MCF 10A (cell line): ENCODE data around the gene SHANK3. TPM values are rescaled to one million over a fixed set of nuclear protein-coding genes. Genes with fewer than 3 reads are reported as not detected.

Experiments
- BruUV-seq: library from RNA; stranded (reverse); fragments of 400-500 nt; replicated peaks from 2 replicates; lab custom pipeline; 2021; lab: Mats Ljungman, UMichigan
- CTCF ChIA-PET: fragments of 300-600 bp; sonication (Branson Sonifier 250); formaldehyde crosslinking; extraction: SDS; loops from one replicate; lab custom pipeline; 2021; ENCODE audit warnings: antibody characterized with exemption, inconsistent platforms; lab: Yijun Ruan, JAX
- POLR2A ChIA-PET: fragments of 300-600, 350-650 bp; sonication (Branson Sonifier 250); formaldehyde crosslinking; extraction: SDS; loops from one replicate; lab custom pipeline; 2020; ENCODE audit warnings: antibody characterized with exemption, inconsistent platforms; lab: Yijun Ruan, JAX
- DNase-seq: peaks from one replicate; pipeline ENCODE4 v3.0.0-alpha.2; 2018; ENCODE audit not compliant: unreplicated experiment
- H3K27ac Mint-ChIP-seq: one replicate; pipeline ENCODE4 v1.8.0; 2022; ENCODE audit warnings: mild to moderate bottlenecking, low read depth, mixed read lengths; ENCODE audit not compliant: unreplicated experiment
- H3K27me3 Mint-ChIP-seq: one replicate; pipeline ENCODE4 v1.8.0; 2022; ENCODE audit warnings: mixed read lengths; ENCODE audit not compliant: insufficient read depth, unreplicated experiment
- H3K36me3 Mint-ChIP-seq: one replicate; pipeline ENCODE4 v1.8.0; 2022; ENCODE audit warnings: mild to moderate bottlenecking, moderate library complexity, mixed read lengths; ENCODE audit not compliant: insufficient read depth, unreplicated experiment
- H3K4me1 Mint-ChIP-seq: one replicate; pipeline ENCODE4 v1.8.0; 2022; ENCODE audit warnings: mixed read lengths; ENCODE audit not compliant: insufficient read depth, unreplicated experiment
- H3K4me3 Mint-ChIP-seq: one replicate; pipeline ENCODE4 v1.8.0; 2022; ENCODE audit warnings: mild to moderate bottlenecking, moderate library complexity, mixed read lengths; ENCODE audit not compliant: unreplicated experiment
- H3K9me3 Mint-ChIP-seq: one replicate; pipeline ENCODE4 v1.8.0; 2022; ENCODE audit warnings: mixed read lengths; ENCODE audit not compliant: unreplicated experiment
- intact Hi-C: fragments of 100-400 bp; cut with micrococcal nuclease; formaldehyde crosslinking; loops from 2 replicates; pipeline ENCODE4 v1.14.1; 2022
- total RNA-seq: library from RNA; stranded (reverse); gene quantifications from 2 replicates; pipeline ENCODE4 v1.2.3, GENCODE V29; 2022
- TF ChIP-seq, protein P1 (sequence below): fragments of 200-600 bp; IDR thresholded peaks from one replicate; pipeline ENCODE4 v1.8.0; 2022; ENCODE audit warnings: antibody characterized with exemption, mild to moderate bottlenecking; ENCODE audit not compliant: unreplicated experiment

Gene SHANK3
- total RNA-seq, 1 experiment from 2014 or later, result 1.2 TPM

DNA sequence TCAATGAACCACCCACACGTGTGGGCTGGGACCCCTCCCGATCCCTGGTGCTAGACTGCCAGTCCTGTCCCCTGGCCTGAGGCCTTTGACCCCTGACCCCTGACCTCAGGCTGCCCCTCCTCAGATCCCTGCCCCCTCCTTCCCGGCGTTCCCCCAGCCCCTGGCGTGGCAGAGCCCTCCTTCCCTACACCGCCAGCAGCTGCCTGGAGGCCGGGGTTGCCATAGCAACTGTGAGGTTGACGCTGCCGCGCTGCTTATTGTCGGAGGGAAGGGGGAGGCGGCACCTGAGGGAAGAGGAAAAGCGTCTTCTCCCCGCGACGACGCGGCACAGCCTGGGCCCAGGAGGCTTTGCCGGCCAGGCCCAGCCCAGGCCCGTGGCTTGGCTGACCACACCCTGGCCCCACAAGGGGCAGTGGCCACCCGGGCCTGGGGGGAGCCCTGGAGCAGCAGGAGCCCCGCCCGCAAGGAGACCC is 32.6 kb downstream of the SHANK3 start:
- Mint-ChIP-seq H3K4me3 (no peak overlapping the region), H3K36me3 (no peaks in the 10 kb centered on the region), H3K9me3 (no peaks in the 10 kb centered on the region), H3K27ac (no peak overlapping the region), H3K27me3 (no peaks in the 10 kb centered on the region), H3K4me1 (no peaks in the 10 kb centered on the region)
- no TSS peak for BruUV-seq
- TF ChIP-seq, protein P1, sequence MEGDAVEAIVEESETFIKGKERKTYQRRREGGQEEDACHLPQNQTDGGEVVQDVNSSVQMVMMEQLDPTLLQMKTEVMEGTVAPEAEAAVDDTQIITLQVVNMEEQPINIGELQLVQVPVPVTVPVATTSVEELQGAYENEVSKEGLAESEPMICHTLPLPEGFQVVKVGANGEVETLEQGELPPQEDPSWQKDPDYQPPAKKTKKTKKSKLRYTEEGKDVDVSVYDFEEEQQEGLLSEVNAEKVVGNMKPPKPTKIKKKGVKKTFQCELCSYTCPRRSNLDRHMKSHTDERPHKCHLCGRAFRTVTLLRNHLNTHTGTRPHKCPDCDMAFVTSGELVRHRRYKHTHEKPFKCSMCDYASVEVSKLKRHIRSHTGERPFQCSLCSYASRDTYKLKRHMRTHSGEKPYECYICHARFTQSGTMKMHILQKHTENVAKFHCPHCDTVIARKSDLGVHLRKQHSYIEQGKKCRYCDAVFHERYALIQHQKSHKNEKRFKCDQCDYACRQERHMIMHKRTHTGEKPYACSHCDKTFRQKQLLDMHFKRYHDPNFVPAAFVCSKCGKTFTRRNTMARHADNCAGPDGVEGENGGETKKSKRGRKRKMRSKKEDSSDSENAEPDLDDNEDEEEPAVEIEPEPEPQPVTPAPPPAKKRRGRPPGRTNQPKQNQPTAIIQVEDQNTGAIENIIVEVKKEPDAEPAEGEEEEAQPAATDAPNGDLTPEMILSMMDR, result no peak
- intact Hi-C loops, result no loop called here
- no peak for DNase-seq
- ChIA-PET CTCF (no interaction called here), POLR2A (no interaction called here)

DNA sequence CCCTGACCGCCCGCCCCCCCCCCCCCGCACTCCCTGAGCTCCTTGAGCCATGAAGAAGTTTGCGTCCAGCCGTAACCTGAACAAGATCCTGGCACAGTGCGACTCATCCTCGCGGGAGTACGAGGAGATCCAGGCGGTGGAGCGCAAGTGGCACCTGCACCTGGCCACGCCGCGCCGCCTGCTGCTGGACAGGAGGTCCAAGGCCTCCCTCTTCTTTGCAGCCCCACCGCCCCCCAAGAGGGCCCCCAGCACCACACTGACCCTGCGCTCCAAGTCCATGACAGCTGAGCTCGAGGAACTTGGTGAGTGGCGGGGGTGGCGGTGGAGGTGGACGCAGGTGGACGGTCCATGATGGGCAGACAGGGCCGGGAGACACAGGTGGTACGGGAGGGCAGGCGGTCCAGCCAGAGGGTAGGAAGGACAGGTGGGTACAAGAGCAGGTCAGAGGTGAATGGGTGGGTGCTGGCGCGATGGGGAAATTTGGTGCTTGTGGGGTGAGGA is 33.3 kb downstream of the SHANK3 start:
- intact Hi-C loops, result no loop called here
- Mint-ChIP-seq H3K9me3 (no peaks in the 10 kb centered on the region), H3K4me1 (no peaks in the 10 kb centered on the region), H3K4me3 (no peak overlapping the region), H3K27ac (no peak overlapping the region), H3K36me3 (no peaks in the 10 kb centered on the region), H3K27me3 (no peaks in the 10 kb centered on the region)
- POLR2A ChIA-PET, result no interaction called here
- CTCF ChIA-PET, result no interaction called here
- DNase-seq, result no peak
- TF ChIP-seq, protein P1, result no peak
- BruUV-seq, result no TSS peak

DNA sequence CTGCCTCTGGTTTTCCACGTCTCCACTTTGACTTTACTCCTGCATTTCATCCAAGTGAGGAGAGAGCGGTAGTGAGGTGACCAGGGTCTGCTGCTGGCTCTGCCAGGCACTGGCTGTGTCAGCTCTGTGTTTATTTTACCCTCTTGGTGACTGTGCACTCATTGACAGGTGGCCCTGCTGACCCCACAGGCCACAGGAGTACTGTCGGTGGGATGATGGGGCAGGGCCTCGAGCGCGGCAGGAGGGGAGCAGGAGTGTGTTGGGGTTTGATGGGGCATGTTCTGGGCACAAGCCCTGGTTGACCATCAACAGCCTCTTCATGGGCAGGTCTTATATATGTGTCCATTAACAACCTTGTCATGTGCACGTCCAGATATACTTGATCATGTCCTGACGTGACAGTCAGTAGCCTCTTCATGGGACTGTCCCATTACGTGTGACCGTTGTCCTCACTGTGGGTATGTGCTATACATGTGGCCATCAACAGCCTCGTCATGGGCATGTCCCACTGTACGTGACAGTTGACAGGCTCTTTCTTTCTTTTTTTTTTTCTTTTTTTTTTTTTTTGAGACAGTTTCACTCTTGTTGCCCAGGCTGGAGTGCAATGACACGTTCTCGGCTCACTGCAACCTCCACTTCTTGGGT is 34.0 kb downstream of the SHANK3 start:
- ChIA-PET CTCF (no interaction called here), POLR2A (no interaction called here)
- BruUV-seq, result no TSS peak
- H3K9me3 Mint-ChIP-seq, result no peaks in the 10 kb centered on the region
- H3K4me3 Mint-ChIP-seq, result no peak overlapping the region
- H3K27ac Mint-ChIP-seq, result no peak overlapping the region
- H3K4me1 Mint-ChIP-seq, result no peaks in the 10 kb centered on the region
- no peak for DNase-seq
- TF ChIP-seq, protein P1, result no peak
- no peaks in the 10 kb centered on the region for H3K36me3 Mint-ChIP-seq
- H3K27me3 Mint-ChIP-seq, result no peaks in the 10 kb centered on the region
- intact Hi-C loops, result no loop called here

DNA sequence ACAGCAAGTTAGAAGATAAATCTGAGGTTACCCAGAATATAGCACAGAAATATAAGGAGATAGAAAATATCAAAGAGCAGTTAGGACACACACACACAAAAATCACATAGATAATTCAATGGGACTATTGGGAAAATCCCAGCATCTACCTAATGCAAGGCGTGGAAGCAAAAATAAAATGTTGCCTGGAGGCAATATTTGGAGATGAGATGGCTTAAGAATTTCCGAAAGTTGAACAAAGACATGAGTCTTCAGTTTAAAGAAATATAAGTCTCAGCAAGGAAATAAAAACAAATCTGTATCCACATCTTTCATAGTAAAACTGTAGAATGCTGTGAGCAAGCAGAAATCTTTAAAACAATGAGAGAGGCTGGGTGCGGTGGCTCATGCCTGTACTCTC is 35.9 kb downstream of the SHANK3 start:
- POLR2A ChIA-PET, result no interaction called here
- Mint-ChIP-seq H3K9me3 (no peaks in the 10 kb centered on the region), H3K36me3 (no peaks in the 10 kb centered on the region), H3K27me3 (no peaks in the 10 kb centered on the region), H3K4me1 (no peaks in the 10 kb centered on the region), H3K27ac (no peak overlapping the region), H3K4me3 (no peak overlapping the region)
- CTCF ChIA-PET, result no interaction called here
- TF ChIP-seq, protein P1, result no peak
- no peak for DNase-seq
- intact Hi-C loops, result no loop called here
- BruUV-seq, result no TSS peak
